ENCODE data around the gene TBX1. TPM values are rescaled to one million over a fixed set of nuclear protein-coding genes. Genes with fewer than 3 reads are reported as not detected.

TBX1 gene
- total and polyA plus RNA-seq, 2 of the 13 experiments (the other 11 are each of a cell fraction or from before 2014, with no cell fraction given): not detected

DNA sequence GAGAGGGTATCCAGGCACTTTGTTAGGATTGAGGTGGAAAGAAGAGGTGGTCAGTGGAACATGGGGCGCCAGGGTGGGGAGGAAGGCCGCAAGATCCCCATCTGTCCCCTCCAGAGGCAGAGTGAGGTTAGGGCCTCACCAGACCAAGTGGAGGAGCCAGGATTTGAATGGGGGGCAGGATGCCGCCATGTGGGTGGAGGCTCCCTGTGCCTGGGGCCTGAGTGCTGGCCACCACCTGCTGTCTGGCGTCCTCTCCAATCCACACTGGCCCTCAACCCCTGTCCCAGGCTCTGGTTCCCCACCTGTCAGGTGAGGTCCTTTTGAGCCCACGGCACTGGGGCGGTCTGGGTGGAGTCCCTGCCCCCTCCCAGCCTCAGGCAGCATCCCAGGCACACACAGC, 17.5 kb upstream of the TBX1 start:
- Histone ChIP-seq H3K4me3 (replicated peaks in 1 of 3; ENCODE audit: insufficient read depth in 1 of 3, low read depth in 2 of 3, low read length in 3 of 3) (no peak overlapping the region), H3K27ac (ENCODE audit: extremely low read length, insufficient read depth, low read length) (no peak overlapping the region), H3K36me3 (replicated peaks in 1 of 2; ENCODE audit: control insufficient read depth in 1 of 2, insufficient read depth in 2 of 2, low read length in 2 of 2) (no peaks in the 10 kb centered on the region), H3K79me2 (ENCODE audit: insufficient read depth, low read length) (no peaks in the 10 kb centered on the region), H3K4me1 (ENCODE audit: insufficient read depth, low read length) (peaks cover 3% of the 10 kb centered on the region; the same call in 1 of the 2 replicates), H3K4me2 (ENCODE audit: low read depth, low read length) (no peak overlapping the region), H2AFZ (ENCODE audit: low read length) (no peak overlapping the region), H3K9me3 (ENCODE audit: low read length) (no peaks in the 10 kb centered on the region), H4K20me1 (ENCODE audit: insufficient read depth, low read length) (no peaks in the 10 kb centered on the region), H3K9ac (ENCODE audit: insufficient read depth, low read depth, low read length) (no peak overlapping the region), H3K27me3 (ENCODE audit: control insufficient read depth in 1 of 2, insufficient read depth in 2 of 2, low read length in 2 of 2) (peaks cover 13 to 85% of the 10 kb centered on the region in 2 experiments)
- BruUV-seq (replicated peaks): no TSS peak
- ChIA-PET POLR2A (no interaction called here), CTCF (ENCODE audit: low intra/inter-chr PET ratio, low total read pairs) (no interaction called here)
- intact Hi-C loops (cut with micrococcal nuclease; ENCODE audit: unreplicated experiment) (no loop called here), in situ Hi-C loops (cut with HindIII; ENCODE audit: extremely low pct_ligation_motif_present, low pct_unique_long_range_greater_than_20kb) (no loop called here)
- FAIRE-seq: no peak
- no peak for DNase-seq (ENCODE audit: low spot score)
- no peak for TF ChIP-seq HNF1A (IDR thresholded peaks at IDR 0.05; ENCODE audit: low read depth)
- no peak for TF ChIP-seq HNF1A (CRISPR knock-in tag; IDR thresholded peaks at IDR 0.05; ENCODE audit: borderline replicate concordance)
- no peak for TF ChIP-seq HNRNPK (IDR thresholded peaks at IDR 0.05; ENCODE audit: low read depth, low read length, poor library complexity, severe bottlenecking)
- TF ChIP-seq ZNF710 (CRISPR knock-in tag; IDR thresholded peaks at IDR 0.05; ENCODE audit: borderline replicate concordance): no peak
- TF ChIP-seq ZNF253 (CRISPR knock-in tag; IDR thresholded peaks at IDR 0.05; ENCODE audit: borderline replicate concordance): no peak
- TF ChIP-seq HES4 (CRISPR knock-in tag; IDR thresholded peaks at IDR 0.05; ENCODE audit: borderline replicate concordance): no peak
- no peak for TF ChIP-seq MIER3 (CRISPR knock-in tag; IDR thresholded peaks at IDR 0.05; ENCODE audit: borderline replicate concordance)
- 82% methylated on average over 2 of the region's 6 CpGs for WGBS (ENCODE audit: low lambda C conversion rate)
- no peak for ATAC-seq
